GM19193 (cell line): ENCODE measurements around the gene COL25A1.

ENCODE experiments used
- POLR2A ChIP-seq: IDR thresholded peaks from 4 replicates; pipeline ENCODE4 v1.6.1; 2011; ENCODE audit not compliant: insufficient read depth, insufficient read length; ENCODE audit errors: extremely low read depth

Gene COL25A1

DNA sequence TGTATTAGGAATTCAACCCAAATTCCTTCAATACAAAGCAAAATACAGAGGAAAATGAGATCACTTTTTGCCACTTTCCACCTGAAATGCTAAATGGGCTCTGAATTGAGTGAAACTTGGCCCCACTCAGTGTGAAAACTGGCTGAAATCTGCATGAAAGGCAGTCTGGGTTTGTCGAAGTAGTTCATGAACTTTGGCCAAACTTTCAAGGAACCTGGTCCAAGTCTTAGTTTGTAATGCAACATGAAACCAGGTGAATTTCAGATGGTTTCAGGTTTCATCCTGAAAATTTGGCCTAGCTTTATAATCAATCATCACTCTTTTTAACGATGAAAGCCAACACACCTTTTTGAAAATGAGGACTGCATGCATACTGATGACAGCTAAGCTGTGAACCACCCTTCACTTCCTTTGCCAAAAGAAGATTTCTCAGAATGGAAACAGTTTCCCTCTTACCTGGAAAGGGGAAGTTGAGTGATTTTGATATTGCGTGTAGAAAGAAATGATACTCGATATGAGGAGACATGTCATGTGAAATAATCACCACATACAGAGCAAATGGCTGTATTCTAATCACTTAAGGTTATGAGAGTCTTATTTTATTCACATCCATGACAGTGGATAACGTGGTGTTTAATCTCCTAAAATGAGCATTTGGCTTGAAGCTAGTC, 329.7 kb downstream of the COL25A1 start:
- TF ChIP-seq POLR2A = no peak

DNA sequence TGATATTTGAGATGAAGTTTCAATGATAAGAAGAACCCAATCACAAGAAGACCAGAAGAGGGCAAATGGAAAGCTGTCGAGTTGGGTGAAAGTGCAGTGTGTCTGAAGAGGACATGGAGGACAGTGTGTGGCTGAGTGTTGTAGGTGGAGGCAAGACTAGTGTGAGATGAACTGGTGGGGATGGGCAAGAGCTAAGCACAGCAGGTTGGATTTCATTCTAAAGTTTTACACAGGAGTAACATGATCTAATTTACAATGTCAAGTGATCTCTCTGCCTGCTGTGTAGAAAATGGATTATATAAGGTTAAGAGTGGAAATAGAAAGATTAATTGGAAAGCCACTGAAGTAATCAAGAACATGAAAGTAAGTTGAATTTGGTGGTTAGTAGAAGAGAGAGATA, 331.0 kb downstream of the COL25A1 start:
- no peak for TF ChIP-seq POLR2A

DNA sequence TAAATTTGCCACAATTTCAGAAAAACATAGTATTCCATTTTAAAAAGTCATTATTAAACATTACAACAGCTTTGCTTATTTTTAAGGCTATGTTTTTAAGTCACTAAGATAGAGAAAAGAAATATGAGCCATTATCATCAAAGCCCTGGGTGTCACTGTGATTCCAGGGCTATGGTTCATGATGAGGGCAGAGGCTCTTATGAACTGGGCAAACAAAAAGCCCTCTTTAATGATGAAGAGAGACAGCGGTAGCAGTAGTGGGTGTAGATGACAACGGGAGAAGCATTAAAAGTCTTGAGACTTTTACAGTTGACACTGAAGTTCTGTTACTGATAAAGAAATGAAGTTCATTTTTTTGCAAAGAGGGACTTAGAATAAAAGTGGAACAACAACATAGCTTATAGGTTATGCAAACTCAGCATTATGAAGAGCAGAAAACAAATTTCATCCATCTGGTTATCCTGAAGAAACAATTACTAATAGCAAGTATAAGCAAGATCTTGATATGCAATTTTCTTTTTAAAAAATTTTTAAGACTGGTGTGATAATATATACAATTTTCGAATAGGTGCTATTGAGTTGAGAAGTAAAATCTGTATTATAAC, 336.9 kb downstream of the COL25A1 start:
- TF ChIP-seq POLR2A = no peak

DNA sequence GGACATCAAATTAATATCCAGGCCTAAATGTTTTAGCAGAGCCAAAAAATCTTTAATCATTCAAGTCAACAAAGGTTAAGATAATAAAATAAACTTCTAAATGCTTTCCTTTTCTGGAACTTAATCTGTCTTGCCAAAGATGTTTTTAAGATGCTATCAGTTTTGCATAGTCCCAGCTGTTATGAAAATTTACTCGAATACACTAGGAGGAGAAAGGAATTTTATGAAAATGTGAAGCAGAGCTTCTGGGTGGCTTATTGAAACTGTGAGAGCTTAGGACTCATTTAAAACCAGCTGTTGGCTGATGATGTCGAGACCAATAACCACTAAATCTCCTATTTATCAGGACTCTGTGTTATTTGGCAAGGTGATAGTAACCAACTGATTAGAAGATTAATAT, 337.4 kb downstream of the COL25A1 start:
- no peak for TF ChIP-seq POLR2A

DNA sequence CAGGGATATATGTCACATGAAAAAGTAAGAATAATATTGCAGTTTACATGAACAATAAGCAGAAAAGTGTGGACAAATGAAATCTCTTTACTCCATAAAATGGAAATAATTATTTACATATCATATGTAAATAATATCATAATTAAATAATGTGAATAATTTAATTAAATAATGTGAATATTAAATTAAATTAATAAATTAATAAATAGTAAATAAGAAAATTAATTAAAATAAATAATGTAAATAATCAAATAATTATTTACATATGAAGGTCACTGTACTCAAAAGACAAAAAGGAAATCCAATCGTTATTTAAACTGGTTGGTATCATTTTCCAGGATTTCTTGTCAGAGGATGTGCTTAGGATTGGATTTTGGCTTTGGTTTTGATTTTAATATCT, 338.5 kb downstream of the COL25A1 start:
- TF ChIP-seq POLR2A = no peak

DNA sequence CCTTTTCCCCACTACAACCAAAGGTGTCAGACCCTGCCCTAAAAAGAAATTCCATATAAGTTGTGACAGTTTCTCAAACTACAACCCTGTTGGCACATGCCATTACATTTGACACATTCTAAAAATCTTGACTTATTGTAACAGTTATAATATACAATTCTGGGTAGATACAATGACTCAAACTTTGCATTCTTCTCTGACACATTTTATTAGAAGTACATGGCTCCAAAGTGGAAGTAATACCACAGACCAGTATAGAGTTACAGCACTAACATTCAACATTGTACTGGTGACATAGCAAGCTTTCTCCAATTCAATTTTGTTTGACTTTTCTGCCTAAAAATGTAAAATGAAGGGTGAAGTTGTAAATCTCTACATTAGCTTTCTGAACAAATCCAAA, 343.0 kb downstream of the COL25A1 start:
- no peak for TF ChIP-seq POLR2A

DNA sequence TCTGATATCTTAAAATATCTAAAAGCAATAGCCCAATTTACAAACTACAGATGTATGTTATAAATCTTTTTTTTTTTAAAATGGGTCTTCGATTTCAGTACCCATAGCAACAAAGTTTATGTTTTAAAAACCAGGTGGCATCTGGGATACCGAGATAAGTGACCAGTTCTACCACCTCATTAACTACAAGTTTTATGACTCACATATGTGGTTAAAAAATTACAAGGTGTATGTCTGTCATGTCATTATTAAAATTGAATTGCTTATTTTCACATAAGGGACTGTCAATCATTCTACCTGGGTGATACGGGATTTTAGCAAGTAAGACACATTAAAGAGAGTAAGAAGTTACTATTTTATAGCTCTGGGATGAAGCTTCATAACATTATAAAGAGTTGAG, 347.6 kb downstream of the COL25A1 start:
- no peak for TF ChIP-seq POLR2A

DNA sequence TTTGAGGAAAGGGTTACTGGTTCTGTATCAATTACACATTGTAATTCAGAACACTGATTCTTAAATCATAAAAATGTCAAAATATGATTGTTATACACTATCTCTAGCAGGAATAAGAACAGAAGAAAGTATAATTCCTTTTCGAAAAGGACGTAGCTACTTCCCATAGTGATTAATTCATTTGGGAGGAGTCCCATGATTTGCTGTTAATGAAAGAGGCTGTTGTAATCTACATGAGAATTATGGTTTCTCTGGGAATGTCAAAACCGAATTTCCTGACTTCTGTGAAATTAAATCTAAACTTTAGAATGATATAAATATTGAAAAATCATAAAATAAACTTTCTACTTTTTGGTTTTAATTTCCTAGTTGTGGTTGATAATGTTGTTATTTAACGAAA, 348.5 kb downstream of the COL25A1 start:
- TF ChIP-seq POLR2A = no peak

DNA sequence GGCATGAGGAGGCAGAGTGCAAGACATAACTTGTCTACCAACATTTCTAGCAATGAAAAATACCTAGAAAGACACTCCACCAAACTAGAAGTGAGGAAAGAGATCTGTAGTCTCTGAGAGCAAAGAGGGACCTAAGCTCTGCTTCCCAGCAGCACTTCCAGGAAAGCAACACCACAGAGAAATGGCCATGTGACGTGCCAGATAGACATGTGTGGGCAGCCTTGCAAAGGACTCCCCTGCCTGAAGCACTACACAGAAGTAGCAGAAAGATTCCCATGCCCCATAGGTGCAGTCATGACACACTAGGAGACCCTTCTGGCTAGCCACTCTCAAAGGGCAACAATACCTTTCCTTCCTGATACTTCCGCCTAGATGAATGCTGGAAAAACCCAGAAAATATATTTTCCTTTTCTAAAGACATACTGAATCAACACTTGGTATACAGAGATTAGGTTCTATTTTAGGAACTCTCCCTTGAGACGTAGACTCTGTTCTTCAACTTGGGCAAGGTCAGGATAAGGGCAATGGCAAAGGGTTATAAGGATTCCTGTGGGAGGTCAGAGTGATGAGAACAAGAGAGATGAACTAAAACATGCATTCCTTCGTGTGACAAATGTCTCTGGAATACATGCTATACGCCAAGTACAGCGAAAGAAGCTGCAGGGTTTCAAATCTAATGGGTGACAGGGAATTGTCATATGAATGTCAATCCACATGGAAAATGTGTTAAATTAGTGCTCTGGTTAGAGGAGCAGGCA, 352.1 kb downstream of the COL25A1 start:
- TF ChIP-seq POLR2A = no peak

DNA sequence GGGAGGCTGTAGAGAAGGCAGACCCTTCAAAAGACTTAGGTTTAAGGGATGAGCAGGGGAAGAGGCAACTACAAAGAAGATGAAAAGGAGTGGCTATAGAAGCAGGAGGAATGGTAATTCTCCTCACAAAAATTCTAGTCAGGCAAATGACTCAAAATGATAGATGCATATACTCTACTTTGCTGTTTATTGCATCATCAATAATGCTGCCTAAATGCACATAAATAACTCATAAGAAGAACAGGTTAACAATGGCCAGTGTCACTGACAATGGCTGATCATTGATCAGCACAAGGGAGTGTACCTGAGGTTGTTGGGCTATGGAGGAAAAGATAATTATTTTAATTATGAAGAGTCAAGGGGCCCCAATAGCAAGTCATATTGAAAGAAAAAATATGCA, 354.9 kb downstream of the COL25A1 start:
- no peak for TF ChIP-seq POLR2A

DNA sequence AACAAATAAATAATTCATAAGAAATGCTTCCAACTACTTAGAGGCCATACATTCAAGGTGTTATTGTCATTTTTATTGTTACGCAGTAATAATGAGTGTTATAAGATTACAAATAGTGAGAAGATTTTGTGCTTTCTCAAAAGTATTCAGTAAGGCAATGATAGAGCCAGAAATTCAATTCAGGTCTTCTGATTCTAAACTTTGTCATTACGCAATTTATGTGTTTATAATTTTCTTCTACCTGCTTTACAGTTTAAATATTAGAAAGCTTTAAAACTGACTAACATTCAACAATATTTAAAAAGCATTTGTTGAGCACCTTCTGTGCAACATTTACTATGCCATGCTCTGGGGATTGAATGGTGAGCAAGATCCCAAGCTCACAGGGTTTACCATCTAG, 356.2 kb downstream of the COL25A1 start:
- no peak for TF ChIP-seq POLR2A

DNA sequence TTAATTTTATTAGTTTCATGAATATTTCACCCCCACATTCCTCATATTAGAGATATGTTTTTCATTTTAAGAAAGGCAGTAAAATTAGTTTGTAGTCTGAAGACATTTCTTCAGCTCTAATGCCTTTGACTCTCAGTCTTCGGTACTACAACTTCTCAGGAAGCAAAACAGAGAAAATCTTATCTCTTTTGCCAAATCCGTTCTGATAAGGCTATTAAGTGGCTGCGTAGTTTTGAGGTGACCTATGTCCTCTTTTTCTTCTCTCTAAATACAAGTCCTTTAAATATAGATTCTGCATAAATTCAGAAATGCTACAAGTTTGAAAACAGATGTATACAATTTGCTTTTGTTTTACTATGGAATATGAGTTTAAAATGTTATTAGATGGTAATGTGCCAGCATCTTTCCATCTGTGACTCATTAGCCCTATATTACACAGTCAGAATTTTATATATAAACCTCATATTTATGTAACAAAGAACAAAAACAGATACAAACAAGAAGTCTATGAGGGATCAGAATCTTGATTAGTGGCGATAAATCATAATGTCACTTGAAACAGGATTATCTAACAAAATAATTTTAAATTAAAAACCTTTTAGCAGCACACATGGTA, 358.4 kb downstream of the COL25A1 start:
- TF ChIP-seq POLR2A = no peak

DNA sequence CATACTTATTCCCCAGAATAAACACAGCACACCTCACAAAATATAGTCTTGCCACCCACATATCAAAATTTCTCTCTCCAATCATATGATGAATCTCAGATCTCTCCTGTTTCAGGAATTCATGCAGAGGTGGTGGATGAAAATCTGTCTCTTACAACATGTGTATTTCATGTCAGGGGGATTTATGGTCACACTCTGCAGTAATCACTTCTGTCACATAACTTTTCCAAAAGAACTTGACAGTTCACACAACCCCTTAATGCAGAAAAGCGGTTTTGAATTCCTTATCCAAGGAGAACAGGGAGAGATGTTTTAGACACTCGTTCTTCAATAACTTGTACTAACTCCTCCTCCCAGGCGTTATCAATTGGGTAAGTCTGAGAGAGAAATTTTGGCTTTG, 359.1 kb downstream of the COL25A1 start:
- TF ChIP-seq POLR2A = no peak

DNA sequence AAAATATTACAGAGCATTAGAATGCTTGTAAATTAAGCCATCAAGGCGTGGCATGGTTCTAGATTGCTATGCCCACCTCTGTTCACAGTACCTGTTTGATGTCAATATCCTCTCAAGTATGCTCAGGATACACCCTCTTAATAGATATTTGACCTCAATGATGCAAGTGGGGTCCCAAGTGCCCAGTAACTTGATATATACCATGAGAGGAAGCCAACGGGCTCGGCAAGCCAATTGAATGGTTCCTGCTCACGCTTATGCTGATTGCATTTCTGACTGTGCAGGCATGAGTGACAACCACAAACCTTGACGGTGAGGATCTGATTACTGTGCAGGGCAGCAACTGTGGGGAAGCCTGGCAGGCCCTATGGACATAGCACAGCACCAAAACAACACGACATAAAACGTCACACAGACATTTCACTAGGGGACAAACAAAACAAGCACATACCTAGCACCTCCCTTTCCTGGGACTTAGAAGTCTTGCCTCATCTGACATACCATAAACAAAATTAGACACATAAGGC, 360.5 kb downstream of the COL25A1 start:
- TF ChIP-seq POLR2A = no peak

DNA sequence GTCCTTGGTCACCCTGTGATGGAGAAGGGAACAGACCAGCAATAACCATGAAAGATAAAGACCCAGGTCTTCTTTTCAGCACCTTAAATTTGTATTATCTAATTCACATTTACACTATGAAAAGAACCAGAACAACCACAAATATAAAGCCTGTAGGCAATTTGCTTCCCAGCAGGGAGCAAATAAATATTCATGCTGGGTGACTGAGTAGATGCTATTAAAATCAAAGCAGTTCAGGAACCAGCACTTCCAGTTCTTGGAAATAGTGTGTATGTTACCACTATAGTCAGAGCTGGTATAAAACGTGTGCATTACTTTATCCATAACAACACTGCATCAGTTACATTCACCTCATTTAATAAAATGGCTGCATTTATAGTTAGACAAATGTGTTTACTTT, 361.8 kb downstream of the COL25A1 start:
- TF ChIP-seq POLR2A = no peak
